PC-9 (cell line): ENCODE data around the gene INSYN1. TPM values are rescaled to one million over a fixed set of nuclear protein-coding genes. Genes with fewer than 3 reads are reported as not detected.
"Not testable (repeated sequence)": the region's sequence is repeated elsewhere in the genome, so short reads cannot be mapped to it uniquely, and the experiment has no call there.

Experiments
- BruUV-seq: library from RNA; stranded (reverse); fragments of 400-500 nt; replicated peaks from 2 replicates; lab custom pipeline; 2021; lab: Mats Ljungman, UMichigan
- CTCF ChIA-PET: fragments of 300-600 bp; sonication (Branson Sonifier 250); formaldehyde crosslinking; loops from one replicate; lab custom pipeline; 2022; ENCODE audit warnings: antibody characterized with exemption; lab: Charles Lee
- POLR2A ChIA-PET: fragments of 300-600 bp; sonication (Branson Sonifier 250); formaldehyde crosslinking; loops from one replicate; lab custom pipeline; 2022; ENCODE audit warnings: antibody characterized with exemption; ENCODE audit not compliant: unreplicated experiment; lab: Charles Lee
- DNase-seq, 2 experiments: peaks; one replicate each; pipeline versions ENCODE4 v3.0.0 to v3.0.0-alpha.2; 2015 to 2022; ENCODE audit warnings: mixed read lengths in 1 of 2
- H2AFZ ChIP-seq: fragments of 200-600 bp; sonication (generic); 2 replicates; pipeline ENCODE4 v1.8.1; 2017; ENCODE audit warnings: antibody characterized with exemption
- H3F3A ChIP-seq: fragments of 200-600 bp; sonication (generic); 2 replicates; pipeline ENCODE4 v1.8.1; 2017; ENCODE audit warnings: antibody characterized with exemption, mild to moderate bottlenecking, low read depth; ENCODE audit not compliant: insufficient read depth
- H3K27ac ChIP-seq: fragments of 200-600 bp; sonication (generic); 2 replicates; pipeline ENCODE4 v1.6.1; 2016; ENCODE audit warnings: mixed run types
- H3K27me3 ChIP-seq: fragments of 200-600 bp; sonication (generic); 2 replicates; pipeline ENCODE4 v1.6.1; 2016; ENCODE audit warnings: low read depth, mixed run types; ENCODE audit not compliant: insufficient read depth
- H3K36me3 ChIP-seq: fragments of 200-600 bp; sonication (generic); 2 replicates; pipeline ENCODE4 v1.6.1; 2016; ENCODE audit warnings: low read depth, mixed run types
- H3K4me1 ChIP-seq: fragments of 200-600 bp; sonication (generic); replicated peaks from 2 replicates; pipeline ENCODE4 v1.6.1; 2016; ENCODE audit warnings: mixed run types; ENCODE audit not compliant: insufficient read depth
- H3K4me2 ChIP-seq: fragments of 200-600 bp; sonication (generic); 2 replicates; pipeline ENCODE4 v1.6.1; 2017; ENCODE audit warnings: mixed run types
- H3K4me3 ChIP-seq: fragments of 200-600 bp; sonication (generic); 2 replicates; pipeline ENCODE4 v1.6.1; 2016; ENCODE audit warnings: mixed run types
- H3K79me2 ChIP-seq: fragments of 200-600 bp; sonication (generic); 2 replicates; pipeline ENCODE4 v1.6.1; 2017; ENCODE audit warnings: low read depth, mixed run types
- H3K9me2 ChIP-seq: fragments of 200-600 bp; sonication (generic); 2 replicates; pipeline ENCODE4 v1.8.1; 2017; ENCODE audit warnings: mild to moderate bottlenecking; ENCODE audit not compliant: insufficient read depth
- H3K9me3 ChIP-seq: fragments of 200-600 bp; sonication (generic); 2 replicates; pipeline ENCODE4 v1.8.1; 2016; ENCODE audit warnings: low read depth; ENCODE audit not compliant: insufficient read depth
- H4K20me1 ChIP-seq: fragments of 200-600 bp; sonication (generic); 2 replicates; pipeline ENCODE4 v1.8.1; 2017; ENCODE audit not compliant: insufficient read depth
- CTCF ChIP-seq: fragments of 200-600 bp; sonication (generic); conservative IDR thresholded peaks from 2 replicates; pipeline ENCODE4 v1.6.1; 2017; ENCODE audit warnings: mixed run types, antibody characterized with exemption, mild to moderate bottlenecking, moderate library complexity
- EZH2 ChIP-seq: fragments of 200-600 bp; sonication (generic); IDR thresholded peaks from 2 replicates; pipeline ENCODE4 v1.8.0; 2017; ENCODE audit warnings: antibody characterized with exemption, low read depth
- intact Hi-C: fragments of 100-400 bp; cut with micrococcal nuclease; formaldehyde crosslinking; loops from one replicate; pipeline ENCODE4 v1.10.0; 2022; ENCODE audit not compliant: unreplicated experiment
- total RNA-seq: library from RNA; stranded (reverse); gene quantifications from 2 replicates; pipeline ENCODE4 v1.2.3, GENCODE V29; 2021

INSYN1 gene
- total RNA-seq, 1 experiment from 2014 or later: not detected

- no TSS peak for BruUV-seq
- peaks cover 7% of the 10 kb centered on the region; the same call in 1 of the 2 replicates for H3K4me1 ChIP-seq
- H4K20me1 ChIP-seq: no peaks in the 10 kb centered on the region
- no peak overlapping the region for H2AFZ ChIP-seq
- H3K4me2 ChIP-seq: no peak overlapping the region
- H3K4me3 ChIP-seq: no peak overlapping the region
- H3K27me3 ChIP-seq: 0 out of 2 replicates have a peak, but pooled peaks cover 3% of the 10 kb centered on the region
- no peaks in the 10 kb centered on the region for H3K9me3 ChIP-seq
- H3K27ac ChIP-seq: no peak overlapping the region
- ChIA-PET CTCF (no interaction called here), POLR2A (interaction anchor here (0.6 kb wide), 2 partner anchors 180 to 188 kb away, joined by 4 to 7 read pairs; no protein-coding TSS in a partner anchor)
- H3K79me2 ChIP-seq: no peaks in the 10 kb centered on the region
- no peaks in the 10 kb centered on the region for H3K36me3 ChIP-seq
- DNase-seq: no peak
- H3K9me2 ChIP-seq: no peaks in the 10 kb centered on the region
- TF ChIP-seq CTCF (no peak), EZH2 (no peak)
- intact Hi-C loops: no loop called here
- no peaks in the 10 kb centered on the region for H3F3A ChIP-seq
Measured at GRCh38 chr15:73740152-73741048, 12.8 kb downstream of the INSYN1 start.

- no peaks in the 10 kb centered on the region for H3K9me3 ChIP-seq
- H3K4me2 ChIP-seq: no peak overlapping the region
- no peaks in the 10 kb centered on the region for H4K20me1 ChIP-seq
- ChIA-PET CTCF (no interaction called here), POLR2A (no interaction called here)
- no peak for DNase-seq
- H3K36me3 ChIP-seq: no peaks in the 10 kb centered on the region
- peaks cover 3% of the 10 kb centered on the region; the same call in 1 of the 2 replicates for H3K27me3 ChIP-seq
- BruUV-seq: no TSS peak
- H3K4me3 ChIP-seq: no peak overlapping the region
- TF ChIP-seq CTCF: no peak
- no peak for TF ChIP-seq EZH2
- no peaks in the 10 kb centered on the region for H3K9me2 ChIP-seq
- peaks cover 1% of the 10 kb centered on the region; the same call in 1 of the 2 replicates for H3K4me1 ChIP-seq
- no peak overlapping the region for H2AFZ ChIP-seq
- H3K79me2 ChIP-seq: no peaks in the 10 kb centered on the region
- H3F3A ChIP-seq: no peaks in the 10 kb centered on the region
- intact Hi-C loops: no loop called here
- H3K27ac ChIP-seq: no peak overlapping the region
Measured at GRCh38 chr15:73737535-73737934, 15.6 kb downstream of the INSYN1 start.

GRCh38 chr15:73732930-73733329, 20.2 kb downstream of the INSYN1 start:
- peaks cover 3% of the 10 kb centered on the region; the same call in 1 of the 2 replicates for H3K27me3 ChIP-seq
- DNase-seq: no peak
- H4K20me1 ChIP-seq: no peaks in the 10 kb centered on the region
- no peaks in the 10 kb centered on the region for H3K4me1 ChIP-seq
- CTCF ChIA-PET: no interaction called here
- H3F3A ChIP-seq: no peaks in the 10 kb centered on the region
- H3K4me2 ChIP-seq: no peak overlapping the region
- intact Hi-C loops: no loop called here
- no TSS peak for BruUV-seq
- H3K9me2 ChIP-seq: no peaks in the 10 kb centered on the region
- no peak overlapping the region for H3K4me3 ChIP-seq
- no peak overlapping the region for H3K27ac ChIP-seq
- H2AFZ ChIP-seq: no peak overlapping the region
- POLR2A ChIA-PET: no interaction called here
- H3K36me3 ChIP-seq: no peaks in the 10 kb centered on the region
- no peaks in the 10 kb centered on the region for H3K9me3 ChIP-seq
- H3K79me2 ChIP-seq: no peaks in the 10 kb centered on the region
- TF ChIP-seq CTCF (no peak), EZH2 (no peak)

- intact Hi-C loops, H3K79me2 ChIP-seq, H3K4me1 ChIP-seq, POLR2A ChIA-PET, H3K27me3 ChIP-seq, H3K27ac ChIP-seq, CTCF ChIA-PET, H3F3A ChIP-seq, H4K20me1 ChIP-seq, DNase-seq, H3K9me2 ChIP-seq, H3K4me2 ChIP-seq, BruUV-seq, H3K4me3 ChIP-seq, H2AFZ ChIP-seq, H3K9me3 ChIP-seq, H3K36me3 ChIP-seq: not testable (repeated sequence)
Measured at GRCh38 chr15:73732051-73732450, 21.1 kb downstream of the INSYN1 start.
